ENCODE data around the gene ZCCHC14.
"Not testable (repeated sequence)": the region's sequence is repeated elsewhere in the genome, so short reads cannot be mapped to it uniquely, and the experiment has no call there.

ZCCHC14 gene

DNA sequence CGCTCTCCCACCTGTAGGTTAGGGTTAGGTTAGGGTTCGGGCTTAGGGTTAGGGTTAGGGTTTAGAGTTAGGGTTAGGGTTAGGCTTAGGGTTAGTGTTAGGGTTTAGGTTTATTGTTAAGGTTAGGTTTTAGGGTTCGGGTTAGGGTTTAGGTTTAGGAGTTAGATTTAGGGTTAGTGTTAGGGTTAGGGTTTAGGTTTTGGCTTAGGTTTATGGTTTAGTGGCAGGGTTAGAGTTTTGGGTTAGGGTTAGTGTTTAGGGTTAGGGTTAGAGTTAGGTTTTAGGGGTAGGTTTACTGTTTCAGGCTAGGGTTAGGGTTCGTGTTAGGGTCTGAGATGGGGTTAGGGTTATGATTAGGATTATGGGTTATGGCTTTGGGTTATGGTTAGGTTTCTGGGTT, 31.6 kb upstream of the ZCCHC14 start:
- no peak for TF ChIP-seq CTCF (IDR thresholded peaks at IDR 0.05; ENCODE audit: borderline replicate concordance, insufficient read depth, low read depth, low read length)
- H3K4me3 ChIP-seq (ENCODE audit: low read depth, low read length), result no peak overlapping the region

- H3K4me3 ChIP-seq (ENCODE audit: low read depth, low read length), result not testable (repeated sequence)
These were observed 30.8 kb upstream of the ZCCHC14 start for GRCh38 chr16:87523605-87524004.

- H3K4me3 ChIP-seq (ENCODE audit: low read depth, low read length), result not testable (repeated sequence)
These were observed 28.9 kb upstream of the ZCCHC14 start for GRCh38 chr16:87521764-87522163.

- H3K4me3 ChIP-seq (ENCODE audit: low read depth, low read length), result not testable (repeated sequence)
These were observed 26.3 kb upstream of the ZCCHC14 start for GRCh38 chr16:87519170-87519569.

DNA sequence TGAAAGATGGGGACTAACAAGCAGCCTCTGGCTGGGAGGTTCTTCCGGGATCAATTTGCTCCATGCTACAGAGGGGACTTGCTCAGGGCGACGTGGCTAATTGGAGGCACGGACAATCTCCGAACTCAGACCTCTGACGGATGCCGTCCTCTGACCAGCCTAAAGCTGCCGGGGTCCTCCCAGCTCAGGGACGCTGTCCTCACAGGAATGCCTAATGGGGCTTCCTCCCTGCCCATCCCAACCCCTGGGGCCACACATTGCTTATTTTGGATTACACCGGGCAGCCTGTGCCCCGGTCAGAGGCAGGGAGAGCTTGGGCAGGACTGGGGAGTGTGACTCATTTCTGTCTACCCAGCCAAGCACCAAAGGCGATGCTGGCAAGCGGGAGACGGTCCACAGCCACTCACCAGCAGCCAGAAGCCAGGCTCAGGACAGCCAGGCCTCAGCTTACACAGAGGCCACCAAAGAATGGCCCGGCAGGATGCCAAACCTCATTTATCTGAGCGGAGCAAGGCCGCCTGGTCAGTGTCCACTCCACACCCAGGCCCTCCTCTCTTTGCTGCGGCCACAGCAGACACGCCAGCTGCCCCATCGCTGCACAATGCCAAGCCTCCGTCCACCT, 25.7 kb upstream of the ZCCHC14 start:
- not testable (repeated sequence) for H3K4me3 ChIP-seq (ENCODE audit: low read depth, low read length)

DNA sequence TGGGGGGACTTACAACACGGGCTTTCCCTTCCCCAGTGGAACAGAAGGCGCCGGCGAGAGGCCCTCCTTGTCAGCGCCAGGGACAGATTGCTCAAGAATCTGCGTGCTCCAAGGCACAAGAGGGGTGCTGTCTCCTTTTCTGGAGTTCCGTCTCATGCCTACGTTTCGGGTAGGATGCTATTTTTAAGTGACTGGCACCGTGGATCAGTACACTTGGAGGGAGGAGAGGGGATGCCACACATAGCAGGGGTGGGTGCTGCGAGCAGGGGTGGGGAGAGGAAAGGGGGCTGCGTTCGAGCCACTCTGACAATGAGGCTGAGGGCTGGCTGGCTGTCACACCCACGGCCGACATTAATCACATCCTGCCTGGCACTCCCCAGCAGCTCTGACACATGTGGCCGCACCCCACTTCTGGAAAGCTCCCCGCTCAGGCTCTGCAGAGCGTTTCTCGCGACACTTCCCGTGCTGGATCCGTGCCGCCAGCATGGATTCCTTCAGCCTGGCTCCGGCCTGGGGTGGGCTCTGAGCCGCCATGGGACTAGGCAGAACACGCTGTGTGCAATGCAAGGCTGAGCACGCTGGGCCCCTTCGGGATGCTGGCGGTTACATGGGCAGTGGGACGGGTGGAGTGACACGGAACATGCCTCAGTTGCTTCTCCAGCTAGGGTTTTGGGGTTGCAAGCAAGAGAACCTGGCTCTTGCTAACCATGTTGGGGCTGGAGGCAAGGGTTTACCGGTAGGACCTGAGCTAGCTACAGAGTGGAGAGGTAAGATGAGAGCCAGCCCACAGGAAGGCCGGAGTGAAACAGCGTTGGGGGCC, 25.0 kb upstream of the ZCCHC14 start:
- not testable (repeated sequence) for H3K4me3 ChIP-seq (ENCODE audit: low read depth, low read length)

DNA sequence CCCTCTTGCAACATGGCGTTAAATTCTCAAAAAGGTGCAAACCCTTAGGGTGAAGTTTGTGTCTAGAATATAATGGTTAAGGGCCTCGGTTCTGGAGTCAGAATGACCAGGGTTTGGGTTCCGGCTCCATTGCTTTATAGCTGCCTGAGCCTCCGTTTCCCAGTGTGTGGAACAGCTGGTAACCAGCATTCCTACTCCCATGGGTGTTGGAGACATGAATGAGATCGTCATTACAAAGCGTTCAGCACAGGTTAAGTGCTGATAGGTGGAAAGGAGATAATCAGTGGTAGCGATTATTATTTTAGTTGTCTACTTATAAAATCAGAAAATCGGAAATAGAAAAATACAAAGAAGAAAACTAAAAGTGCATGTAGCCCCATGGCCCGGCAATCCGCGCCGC, 23.5 kb upstream of the ZCCHC14 start:
- no peak for TF ChIP-seq CTCF (IDR thresholded peaks at IDR 0.05; ENCODE audit: borderline replicate concordance, insufficient read depth, low read depth, low read length)
- no peak overlapping the region for H3K4me3 ChIP-seq (ENCODE audit: low read depth, low read length)

DNA sequence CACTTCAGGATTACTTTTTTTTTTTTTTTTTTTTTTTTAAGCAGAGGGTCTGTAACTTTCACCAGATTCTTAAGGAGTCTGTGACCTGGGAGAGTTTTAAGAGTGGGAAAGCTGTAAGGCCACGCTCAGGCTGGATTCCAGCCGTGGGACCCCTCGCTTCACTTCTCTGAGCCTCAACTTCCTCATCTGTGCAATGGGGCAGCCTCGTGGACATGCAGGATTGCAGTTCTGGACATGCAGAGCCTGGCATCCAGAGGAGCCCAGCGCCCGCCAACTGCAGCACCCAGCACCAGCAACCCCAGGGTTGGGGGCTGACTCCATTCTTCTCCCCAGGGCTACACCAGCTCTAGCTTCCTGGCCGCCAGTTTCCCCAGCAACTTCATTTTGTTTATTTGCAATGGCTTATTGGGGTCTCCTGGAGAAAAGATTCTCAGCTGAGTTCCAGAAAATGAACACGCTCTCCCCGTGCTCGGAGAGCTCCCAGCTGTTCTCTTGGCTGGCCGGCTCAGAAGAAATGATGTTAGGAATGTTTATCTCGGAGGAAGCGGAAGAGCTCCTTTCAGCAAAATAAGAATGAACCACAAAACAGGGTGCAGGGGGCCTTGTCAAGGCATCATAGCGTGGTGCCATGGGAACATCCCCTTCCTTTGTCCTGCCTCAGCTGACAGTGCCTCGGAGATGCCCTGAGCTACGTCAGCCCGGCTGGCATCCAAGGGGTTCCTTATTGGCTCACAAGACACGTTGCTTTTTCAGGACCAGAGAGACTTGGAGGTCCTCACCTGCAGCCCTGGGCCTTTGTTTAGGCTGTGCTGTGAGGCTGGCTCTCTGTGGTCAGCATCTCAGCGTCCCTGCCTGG, 22.9 kb upstream of the ZCCHC14 start:
- no peak overlapping the region for H3K4me3 ChIP-seq (ENCODE audit: low read depth, low read length)
- TF ChIP-seq CTCF (IDR thresholded peaks at IDR 0.05; ENCODE audit: borderline replicate concordance, insufficient read depth, low read depth, low read length), result no peak

GRCh38 chr16:87509778-87510177, 17.0 kb upstream of the ZCCHC14 start:
- H3K4me3 ChIP-seq (ENCODE audit: low read depth, low read length), result not testable (repeated sequence)

DNA sequence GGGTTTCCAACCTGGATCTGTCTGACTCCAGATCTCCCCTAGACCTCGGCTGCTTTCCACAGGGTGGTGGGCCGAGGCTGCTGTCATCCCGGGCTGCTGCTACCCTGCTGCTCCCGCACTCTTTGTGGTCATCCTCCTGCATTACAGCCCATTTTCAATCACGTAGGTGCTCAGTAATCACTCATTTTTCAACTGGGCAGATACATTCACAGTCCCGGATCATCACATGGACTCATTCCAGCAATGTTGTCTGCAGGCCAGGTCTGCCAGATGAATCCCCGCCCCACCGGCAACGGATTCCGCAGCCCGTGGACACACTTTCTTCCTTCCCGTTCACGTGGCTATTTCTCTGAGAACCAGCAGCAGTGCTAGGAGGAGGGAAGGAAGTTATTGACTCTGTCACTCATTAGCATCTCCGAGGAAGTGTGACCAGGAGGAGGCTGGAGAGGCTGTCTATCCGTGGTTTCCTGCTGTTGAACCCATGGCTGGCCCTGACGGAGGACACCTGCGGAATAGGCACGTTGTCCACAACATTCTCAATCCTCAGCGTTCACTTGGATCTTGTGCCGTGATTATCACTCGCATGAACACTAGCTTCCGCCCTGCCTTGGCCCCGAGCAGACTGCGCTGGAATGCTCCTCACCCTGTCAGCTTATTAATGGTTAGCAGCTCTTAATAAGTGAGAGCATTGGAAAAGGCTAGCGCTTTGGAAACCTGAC, 14.7 kb upstream of the ZCCHC14 start:
- TF ChIP-seq CTCF (IDR thresholded peaks at IDR 0.05; ENCODE audit: borderline replicate concordance, insufficient read depth, low read depth, low read length), result no peak

More for the DNA sequence above, 14.7 kb upstream of the ZCCHC14 start:
- H3K4me3 ChIP-seq (ENCODE audit: low read depth, low read length), result no peak overlapping the region
